ENCODE results near the gene OTULINL.

OTULINL gene

GRCh38 chr5:14597080-14597479 lies 15.5 kb downstream of the OTULINL start:
- no peaks in the 10 kb centered on the region for H3K9me3 ChIP-seq (ENCODE audit: control insufficient read depth, insufficient read depth, low read depth, low read length)
- CTCF ChIA-PET = interaction anchor here (0.6 kb wide), 1 partner anchor 361 kb away, joined by 6 read pairs; no protein-coding TSS in a partner anchor
- peaks cover 3 to 9% of the 10 kb centered on the region in 2 experiments; a peak in 2 of 3 replicates for H3K36me3 ChIP-seq (ENCODE audit: control insufficient read depth in 2 of 2, insufficient read depth in 1 of 2, low read length in 2 of 2)
- H3K27ac ChIP-seq (ENCODE audit: extremely low read depth, low read depth, low read length) = no peak overlapping the region
- TF ChIP-seq ZFP37 (tag by site-specific recombination; IDR thresholded peaks at IDR 0.05) (no peak), PBX3 (CRISPR knock-in tag; IDR thresholded peaks at IDR 0.05) (no peak), ZNF121 (tag by site-specific recombination; IDR thresholded peaks at IDR 0.05) (no peak), BCL11A (tag by site-specific recombination; IDR thresholded peaks at IDR 0.05; ENCODE audit: low read depth) (no peak), INSM2 (tag by site-specific recombination; IDR thresholded peaks at IDR 0.05) (no peak), AEBP2 (tag by site-specific recombination; IDR thresholded peaks at IDR 0.05; ENCODE audit: borderline replicate concordance) (no peak), ZBTB26 (tag by site-specific recombination; optimal IDR thresholded peaks at IDR 0.05) (no peak), ZFP3 (tag by site-specific recombination; IDR thresholded peaks at IDR 0.05; ENCODE audit: low read depth) (no peak), ZBTB44 (tag by site-specific recombination; IDR thresholded peaks at IDR 0.05) (no peak), ZNF596 (tag by site-specific recombination; IDR thresholded peaks at IDR 0.05) (no peak), ZNF239 (tag by site-specific recombination; IDR thresholded peaks at IDR 0.05) (no peak), ZEB2 (tag by site-specific recombination; IDR thresholded peaks at IDR 0.05) (no peak), ZNF701 (tag by site-specific recombination; IDR thresholded peaks at IDR 0.05) (no peak), KLF8 (tag by site-specific recombination; IDR thresholded peaks at IDR 0.05) (no peak), ZNF558 (tag by site-specific recombination; IDR thresholded peaks at IDR 0.05) (no peak), ZFP41 (tag by site-specific recombination; IDR thresholded peaks at IDR 0.05; ENCODE audit: borderline replicate concordance) (no peak)
- POLR2A ChIA-PET = no interaction called here
- no peaks in the 10 kb centered on the region for H3K4me1 ChIP-seq (ENCODE audit: control insufficient read depth, insufficient read depth, low read length)
- no peak overlapping the region for H3K4me3 ChIP-seq (ENCODE audit: low read depth, low read length)

GRCh38 chr5:14598225-14598624 lies 16.6 kb downstream of the OTULINL start:
- H3K36me3 ChIP-seq (ENCODE audit: control insufficient read depth in 2 of 2, insufficient read depth in 1 of 2, low read length in 2 of 2) = peaks cover 8 to 21% of the 10 kb centered on the region in 2 experiments
- no peaks in the 10 kb centered on the region for H3K4me1 ChIP-seq (ENCODE audit: control insufficient read depth, insufficient read depth, low read length)
- no peak for TF ChIP-seq ZNF449 (tag by site-specific recombination; IDR thresholded peaks at IDR 0.05)
- H3K9me3 ChIP-seq (ENCODE audit: control insufficient read depth, insufficient read depth, low read depth, low read length) = no peaks in the 10 kb centered on the region
- POLR2A ChIA-PET = no interaction called here
- no peak overlapping the region for H3K27ac ChIP-seq (ENCODE audit: extremely low read depth, low read depth, low read length)
- CTCF ChIA-PET = no interaction called here
- no peak overlapping the region for H3K4me3 ChIP-seq (ENCODE audit: low read depth, low read length)
